ENCODE data around the gene PITPNC1.

The PITPNC1 gene

DNA sequence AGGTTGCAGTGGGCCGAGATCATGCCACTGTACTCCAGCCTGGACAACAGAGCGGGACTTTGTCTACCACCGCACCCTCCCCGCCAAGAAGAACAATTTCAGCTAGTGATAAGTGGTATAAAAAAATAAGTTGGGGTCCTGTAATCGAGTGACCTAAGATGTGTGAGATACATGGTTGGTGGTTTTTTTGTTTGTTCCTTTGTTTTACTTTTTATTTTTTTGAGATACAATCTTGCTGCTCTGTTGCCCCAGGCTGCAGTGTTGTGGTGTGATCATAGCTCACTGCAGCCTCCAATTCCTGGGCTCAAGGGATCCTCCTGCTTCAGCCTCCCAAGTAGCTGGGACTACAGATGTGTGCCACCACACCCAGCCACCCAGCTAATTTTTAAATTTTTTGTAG is 58.7 kb downstream of the PITPNC1 start:
- no peak for DNase-seq

- no peak for DNase-seq
Observed at GRCh38 chr17:67436233-67436632, 59.2 kb downstream of the PITPNC1 start.

- no peak for DNase-seq
Observed at GRCh38 chr17:67438667-67439066, 61.6 kb downstream of the PITPNC1 start.

- DNase-seq: no peak
Observed at GRCh38 chr17:67439269-67439668, 62.2 kb downstream of the PITPNC1 start.

GRCh38 chr17:67440277-67441051 is 63.4 kb downstream of the PITPNC1 start:
- DNase-seq: no peak

DNA sequence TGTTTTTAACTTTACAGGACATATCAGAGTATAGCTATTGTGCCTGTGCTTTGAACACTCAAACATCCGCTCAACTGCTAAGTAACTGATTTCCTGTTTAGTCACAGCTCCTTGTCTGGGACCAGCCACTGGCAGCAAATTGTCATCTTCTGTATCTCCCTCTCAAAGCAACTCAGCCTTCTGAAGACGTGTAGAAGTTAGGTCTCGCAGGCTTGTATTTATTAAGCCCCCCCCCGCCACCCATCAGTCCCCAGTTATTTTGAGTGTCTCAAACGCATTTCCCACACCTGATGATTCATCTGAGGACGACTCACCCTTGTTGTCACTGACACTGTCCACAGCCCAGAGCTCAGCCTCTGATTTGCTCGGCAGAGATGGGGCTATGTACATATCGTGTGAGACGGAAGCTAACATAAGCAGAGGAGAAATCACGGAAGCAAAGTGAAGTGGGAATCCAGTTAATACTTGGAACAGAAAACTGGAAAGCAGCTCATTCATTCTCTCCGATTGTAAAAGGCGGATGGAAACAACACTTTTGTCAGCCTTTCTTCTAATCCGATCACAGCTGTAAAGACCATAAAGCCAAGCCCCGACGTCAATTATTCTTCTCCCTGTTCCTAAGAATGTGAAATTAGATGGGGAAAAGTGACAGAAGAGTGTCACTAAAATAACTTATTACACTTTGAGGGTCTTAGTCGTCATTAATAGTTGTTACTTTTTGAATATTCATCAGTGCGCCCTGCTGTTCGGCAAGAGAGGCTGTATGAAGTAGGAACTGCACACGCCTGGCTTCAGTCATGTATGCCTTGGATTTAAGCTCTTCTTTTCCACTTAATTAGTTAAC is 64.2 kb downstream of the PITPNC1 start:
- DNase-seq: peak; percentile 76

DNA sequence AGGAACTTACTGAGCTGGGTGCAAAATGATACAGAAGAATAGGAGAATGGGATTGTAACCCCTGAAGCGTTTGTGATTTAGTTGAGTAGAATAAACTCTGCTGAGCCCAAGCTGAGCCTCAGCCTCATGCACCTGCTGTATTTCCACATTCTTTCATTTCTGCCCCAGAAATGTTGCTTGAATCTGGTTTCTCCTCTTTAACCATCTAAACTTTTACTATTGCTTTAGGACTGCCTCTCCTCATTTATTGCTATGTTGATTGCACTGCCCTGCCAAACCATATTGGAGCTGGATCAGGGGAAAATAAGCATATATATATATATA is 64.8 kb downstream of the PITPNC1 start:
- DNase-seq: no peak

DNA sequence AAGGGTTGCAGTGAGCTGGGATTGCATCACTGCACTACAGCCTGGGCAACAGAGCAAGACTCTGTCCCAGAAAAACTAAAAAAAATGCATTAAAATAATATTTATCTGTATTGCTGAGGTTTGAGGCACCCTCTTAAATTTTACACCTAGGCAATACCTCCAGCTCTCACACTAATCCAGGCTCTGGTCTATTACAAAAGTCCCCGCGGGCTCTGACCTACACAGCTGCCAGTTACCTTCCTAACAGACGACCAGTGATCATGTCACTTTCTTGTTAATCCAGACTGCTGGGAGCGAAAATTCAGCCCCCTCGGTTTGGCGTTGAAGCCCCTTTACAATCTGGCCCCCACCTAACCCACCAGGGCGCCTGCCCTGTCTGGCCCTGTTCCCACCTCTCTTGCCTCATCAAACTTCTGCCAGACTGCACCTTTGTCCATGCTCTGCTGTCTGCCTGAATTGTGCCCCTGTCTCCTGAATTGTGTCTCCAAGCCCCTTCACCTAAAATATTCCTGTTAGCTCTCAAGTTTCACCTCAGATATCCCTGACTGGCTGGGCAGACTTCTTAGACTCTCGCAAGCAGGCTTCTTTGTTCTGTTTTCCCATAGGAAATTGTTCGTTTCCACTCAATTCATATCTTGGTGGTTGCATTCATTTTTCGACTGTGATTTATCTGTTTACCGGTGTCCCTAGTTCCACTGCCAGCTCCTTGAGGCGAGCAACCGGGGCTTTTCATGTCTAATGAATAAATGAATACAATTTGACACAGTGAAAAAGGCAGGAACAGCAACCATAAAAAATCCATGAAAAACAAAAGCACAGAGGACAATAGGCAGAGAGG is 65.9 kb downstream of the PITPNC1 start:
- DNase-seq: no peak

DNA sequence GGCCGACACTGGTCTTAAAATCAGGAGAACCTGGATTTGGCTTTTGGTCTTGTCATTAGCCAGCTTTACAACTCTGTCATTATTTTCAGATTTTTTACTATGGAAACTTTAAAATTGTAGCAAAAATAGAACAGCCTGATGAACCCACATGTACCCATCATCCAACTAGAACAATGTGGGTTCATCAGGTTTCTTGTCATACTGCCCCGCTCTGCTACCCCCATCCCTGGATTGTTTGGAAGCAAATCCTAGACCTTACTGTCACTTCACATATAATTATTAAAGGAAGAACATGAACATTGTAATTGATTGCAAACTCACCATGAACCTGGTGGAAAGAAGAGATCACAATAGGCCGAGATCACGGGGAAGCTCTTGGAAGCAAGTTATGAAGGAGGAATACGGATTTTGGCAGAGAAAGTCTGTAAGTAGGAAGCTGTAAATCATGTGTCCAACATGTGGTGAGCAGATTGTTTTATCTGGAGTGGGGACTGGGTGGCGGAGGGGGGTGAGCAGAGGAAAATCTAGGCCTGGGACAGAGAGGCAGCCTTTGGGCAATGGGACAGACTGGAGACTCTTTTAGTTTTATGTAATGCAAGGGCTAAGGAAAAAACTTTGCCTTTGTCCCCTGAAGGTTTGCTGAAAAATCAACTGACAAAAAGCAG is 67.0 kb downstream of the PITPNC1 start:
- no peak for DNase-seq

DNA sequence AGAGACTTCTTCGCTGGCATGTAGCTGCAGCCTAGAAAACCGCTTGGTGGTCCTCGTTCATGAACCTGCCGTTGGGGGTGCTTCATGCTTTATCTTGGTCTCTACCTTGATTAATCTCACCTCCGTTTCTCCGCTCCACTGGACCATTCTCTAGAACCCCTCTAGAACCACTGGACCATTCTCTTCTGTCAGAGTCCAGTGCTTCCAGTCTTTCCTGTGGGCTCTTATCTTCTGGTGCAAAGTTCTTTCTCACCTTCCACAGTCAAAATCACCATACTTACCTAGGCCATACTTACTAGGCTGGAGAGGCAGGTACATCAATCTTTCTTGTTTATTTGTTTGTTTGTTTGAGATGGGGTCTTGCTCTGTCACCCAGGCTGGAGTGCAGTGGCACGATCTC is 71.4 kb downstream of the PITPNC1 start:
- DNase-seq: no peak

- no peak for DNase-seq
Observed at GRCh38 chr17:67449065-67449464, 72.0 kb downstream of the PITPNC1 start.

- DNase-seq: no peak
Observed at GRCh38 chr17:67449845-67450755, 73.0 kb downstream of the PITPNC1 start.

GRCh38 chr17:67452681-67453554 is 75.8 kb downstream of the PITPNC1 start:
- DNase-seq: no peak

GRCh38 chr17:67456103-67456502 is 79.0 kb downstream of the PITPNC1 start:
- no peak for DNase-seq

DNA sequence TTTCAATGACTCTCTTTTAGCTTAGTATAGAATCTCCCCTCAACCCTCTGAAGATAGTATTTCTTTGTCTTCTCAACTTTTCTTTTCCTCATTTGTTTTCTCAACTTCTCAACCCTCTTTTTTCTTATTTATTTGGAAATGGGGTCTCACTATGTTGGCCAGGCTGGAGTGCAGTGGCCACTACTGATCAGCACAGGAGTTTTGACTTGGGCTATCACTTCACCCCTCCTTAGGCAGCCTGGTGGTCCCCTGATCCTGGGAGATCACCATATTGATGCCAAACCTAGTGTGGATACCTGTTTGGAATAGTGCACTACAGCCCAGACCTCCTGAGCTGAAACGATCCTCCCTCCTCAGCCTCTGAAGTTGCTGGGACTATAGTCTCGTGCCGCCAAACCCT is 79.8 kb downstream of the PITPNC1 start:
- DNase-seq: no peak

DNA sequence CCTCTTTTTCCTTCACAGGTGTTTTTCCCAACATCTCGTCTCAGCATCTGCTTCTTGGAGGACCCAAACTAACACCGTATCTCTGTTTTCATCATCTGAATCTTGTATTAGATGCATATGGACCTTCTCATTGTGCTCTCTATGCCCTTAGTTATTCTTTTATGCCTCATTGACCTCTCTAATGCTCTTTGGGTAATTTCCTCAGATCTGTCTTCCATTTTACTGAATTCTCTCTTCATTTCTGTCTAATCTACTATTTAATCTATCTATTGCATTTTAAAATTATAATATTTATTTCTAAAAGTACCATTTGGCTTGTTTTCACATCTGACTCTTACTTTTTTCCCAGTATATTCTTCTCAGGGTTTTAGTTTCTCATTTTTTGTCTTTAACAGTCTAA is 81.1 kb downstream of the PITPNC1 start:
- no peak for DNase-seq

GRCh38 chr17:67459985-67460384 is 82.9 kb downstream of the PITPNC1 start:
- no peak for DNase-seq

- DNase-seq: no peak
Observed at GRCh38 chr17:67461228-67461780, 84.2 kb downstream of the PITPNC1 start.

DNA sequence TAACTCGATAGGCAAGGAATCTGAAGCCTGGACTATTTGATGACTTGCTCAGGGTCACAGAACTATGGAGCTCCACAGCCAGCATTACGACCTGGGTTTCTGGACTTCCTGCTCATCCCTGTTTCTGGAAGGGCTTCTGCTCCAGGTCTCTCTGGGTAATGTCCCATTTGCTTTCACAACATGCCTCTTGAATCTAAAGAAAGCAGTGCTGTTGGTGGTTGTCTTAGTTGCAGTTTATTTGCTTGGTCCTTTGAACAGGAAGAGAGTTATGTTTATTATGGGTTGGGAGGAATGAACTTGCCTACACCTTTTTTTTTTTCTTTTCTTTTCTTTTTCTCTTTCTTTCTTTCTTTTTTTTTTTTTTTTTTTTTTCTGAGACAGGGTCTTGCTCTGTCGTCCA is 84.8 kb downstream of the PITPNC1 start:
- no peak for DNase-seq

DNA sequence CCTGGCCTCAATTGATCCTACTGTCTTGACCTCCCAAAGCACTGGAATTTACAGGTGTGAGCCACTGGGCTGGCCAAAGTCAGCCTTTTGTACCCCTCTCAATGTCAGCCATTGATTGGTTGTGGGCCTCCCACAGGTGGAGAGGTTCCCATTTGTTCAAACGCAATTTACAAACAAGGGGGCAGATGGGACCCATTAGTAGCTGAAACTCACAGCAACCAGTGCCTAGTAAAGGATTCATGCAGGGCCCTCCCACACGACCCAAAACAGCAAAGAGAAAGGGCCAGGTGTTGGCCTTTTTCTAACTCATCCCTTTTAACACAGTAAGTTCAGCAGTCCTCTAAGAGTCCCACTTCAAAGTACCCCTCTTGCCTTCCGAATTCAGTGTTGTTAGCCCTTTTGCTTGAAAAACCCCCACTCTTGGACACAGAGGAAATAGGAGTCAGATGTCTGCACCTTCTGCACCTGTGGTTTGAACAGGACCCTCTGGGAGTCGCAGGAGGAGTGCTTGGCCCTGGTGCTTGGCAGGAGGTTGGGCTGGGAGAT is 89.2 kb downstream of the PITPNC1 start:
- no peak for DNase-seq

All from NK-92 treated with Interleukin-12 subunit alpha and Interleukin-12 subunit beta, amount 100 ng/mL, for 24 hours (cell line).